Liver (tissue), 9 donors: Measurements from ENCODE around the gene ARHGEF33. TPM values are rescaled to one million over a fixed set of nuclear protein-coding genes. Genes with fewer than 3 reads are reported as not detected.

Source experiments
- DNase-seq: peaks from one replicate; pipeline ENCODE4 v3.0.0-alpha.2; 2017; ENCODE audit warnings: low spot score
- H3K27ac ChIP-seq, 2 donors: one replicate each; pipeline ENCODE4 v1.7.0; 2013; ENCODE audit warnings: inconsistent platforms in 2 of 2, low read length in 2 of 2, control low read depth in 1 of 2, low read depth in 1 of 2, mild to moderate bottlenecking in 1 of 2
- H3K27me3 ChIP-seq, 4 donors: one replicate each; pipeline versions ENCODE4 v1.6.1 to v1.7.0; 2013; ENCODE audit warnings: low read length in 3 of 4, inconsistent platforms in 1 of 4, mild to moderate bottlenecking in 1 of 4, moderate library complexity in 1 of 4; ENCODE audit not compliant: control insufficient read depth in 4 of 4, insufficient read depth in 4 of 4
- H3K36me3 ChIP-seq, 4 donors: one replicate each; pipeline versions ENCODE4 v1.6.1 to v1.7.0; 2013; ENCODE audit warnings: low read length in 3 of 4, mild to moderate bottlenecking in 3 of 4, low read depth in 1 of 4, moderate library complexity in 1 of 4; ENCODE audit not compliant: control insufficient read depth in 4 of 4, insufficient read depth in 3 of 4
- H3K4me1 ChIP-seq, 4 donors: one replicate each; pipeline versions ENCODE4 v1.6.1 to v1.7.0; 2013; ENCODE audit warnings: low read length in 3 of 4, mild to moderate bottlenecking in 3 of 4, moderate library complexity in 1 of 4; ENCODE audit not compliant: control insufficient read depth in 4 of 4, insufficient read depth in 4 of 4
- H3K4me3 ChIP-seq, 3 donors: one replicate each; pipeline versions ENCODE4 v1.6.1 to v1.7.0; 2013; ENCODE audit warnings: low read length in 3 of 3, control low read depth in 1 of 3, low read depth in 1 of 3, mild to moderate bottlenecking in 1 of 3
- H3K9ac ChIP-seq, 2 donors: one replicate each; pipeline ENCODE4 v1.7.0; 2013; ENCODE audit warnings: low read length in 2 of 2, mild to moderate bottlenecking in 2 of 2, moderate library complexity in 2 of 2, control low read depth in 1 of 2, low read depth in 1 of 2
- H3K9me3 ChIP-seq, 4 donors: one replicate each; pipeline versions ENCODE4 v1.6.1 to v1.7.0; 2013; ENCODE audit warnings: low read length in 3 of 4; ENCODE audit not compliant: control insufficient read depth in 4 of 4
- EGR1 ChIP-seq, 2 donors: IDR thresholded peaks; 2 replicates each; pipeline ENCODE4 v1.6.1; 2016 to 2018; ENCODE audit warnings: antibody characterized with exemption in 2 of 2, low read depth in 2 of 2
- FOXA2 ChIP-seq: IDR thresholded peaks from 2 replicates; pipeline ENCODE4 v1.6.1; 2016; ENCODE audit warnings: antibody characterized with exemption
- HNF4A ChIP-seq, 2 donors: conservative IDR thresholded peaks; 2 replicates each; pipeline ENCODE4 v1.6.1; 2016; ENCODE audit warnings: antibody characterized with exemption in 2 of 2, mild to moderate bottlenecking in 2 of 2
- HNF4G ChIP-seq: IDR thresholded peaks from 2 replicates; pipeline ENCODE4 v1.6.1; 2016; ENCODE audit warnings: antibody characterized with exemption
- JUND ChIP-seq, 2 donors: IDR thresholded peaks; 2 replicates each; pipeline ENCODE4 v1.6.1; 2016; ENCODE audit warnings: antibody characterized with exemption in 2 of 2
- MAX ChIP-seq: IDR thresholded peaks from 2 replicates; pipeline ENCODE4 v1.6.1; 2016; ENCODE audit warnings: antibody characterized with exemption
- NR2F2 ChIP-seq: IDR thresholded peaks from 2 replicates; pipeline ENCODE4 v1.6.1; 2016; ENCODE audit warnings: antibody characterized with exemption
- REST ChIP-seq: IDR thresholded peaks from 2 replicates; pipeline ENCODE4 v1.6.1; 2016; ENCODE audit warnings: antibody characterized with exemption, mild to moderate bottlenecking
- RXRA ChIP-seq, 2 donors: IDR thresholded peaks; 2 replicates each; pipeline ENCODE4 v1.6.1; 2017 to 2018; ENCODE audit warnings: antibody characterized with exemption in 2 of 2, mild to moderate bottlenecking in 1 of 2
- SP1 ChIP-seq: IDR thresholded peaks from 2 replicates; pipeline ENCODE4 v1.6.1; 2018; ENCODE audit warnings: antibody characterized with exemption, mild to moderate bottlenecking
- TAF1 ChIP-seq: conservative IDR thresholded peaks from 2 replicates; pipeline ENCODE4 v1.6.1; 2016; ENCODE audit warnings: antibody characterized with exemption, mild to moderate bottlenecking
- YY1 ChIP-seq: IDR thresholded peaks from 2 replicates; pipeline ENCODE4 v1.6.1; 2016; ENCODE audit warnings: antibody characterized with exemption, mild to moderate bottlenecking
- ZBTB33 ChIP-seq: IDR thresholded peaks from 2 replicates; pipeline ENCODE4 v1.6.1; 2016; ENCODE audit warnings: antibody characterized with exemption
- WGBS: extraction: QIAGEN DNeasy Blood & Tissue Kit; methylation state at CpG from one replicate; pipeline ENCODE4 v1.1.7; 2013; 5-methylcytosine and 5-hydroxymethylcytosine counted together
- polyA plus RNA-seq, 2 donors: library from polyadenylated mRNA; stranded (reverse) in 1 of 2; unstranded in 1 of 2; fragments of 200-250 nt in 1 of 2; fragments of >200 nt in 1 of 2; fragmentation: Nextera tagmentation in 1 of 2; extraction: Ambion mirVana in 1 of 2; gene quantifications; one replicate each; pipeline versions ENCODE4 v1.2.1 to v1.2.3, GENCODE V29; 2013 to 2015
- total RNA-seq, 2 donors: library from RNA; depleted of rRNA; stranded (reverse); fragments of >200 nt; gene quantifications; one replicate each; pipeline ENCODE4 v1.2.3, GENCODE V29; 2014
- TF ChIP-seq, protein P1 (sequence below): fragments of 150-350 bp; IDR thresholded peaks from 2 replicates; pipeline ENCODE4 v1.5.1; 2017; ENCODE audit warnings: improper control_type of control experiment, low read depth, low read length; ENCODE audit not compliant: missing input control
- TF ChIP-seq, protein P2 (sequence below): IDR thresholded peaks from 2 replicates; pipeline ENCODE4 v1.6.1; 2016; ENCODE audit warnings: antibody characterized with exemption
- donor health status: healthy.
- donor health status: healthy.
- donor health status: healthy.
- donor health status: healthy.
- donor health status: healthy.

Gene ARHGEF33
- total and polyA plus RNA-seq, 4 donors = 0.05 to 0.33 (median 0.08) TPM; not detected in 1

DNA sequence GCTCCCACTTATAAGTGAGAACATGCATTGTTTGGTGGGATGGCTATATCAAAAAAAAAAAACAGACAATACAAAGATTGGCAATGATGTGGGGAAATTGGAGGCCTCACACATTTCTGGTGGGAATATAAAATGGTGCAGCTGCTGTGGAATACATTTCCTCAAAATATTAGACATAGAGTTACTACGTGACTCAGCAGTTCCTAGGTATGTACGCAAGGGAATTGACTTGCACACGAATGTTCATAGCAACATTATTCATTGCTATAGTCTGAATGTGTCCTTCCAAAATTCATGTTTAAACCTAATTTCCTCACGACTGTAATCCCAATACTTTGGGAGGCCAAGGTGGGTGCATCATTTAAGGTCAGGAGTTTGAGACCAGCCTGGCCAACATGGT is 2.3 kb upstream of the ARHGEF33 start:
- H3K4me1 ChIP-seq = no peaks in the 10 kb centered on the region
- TF ChIP-seq REST (no peak), NR2F2 (no peak), ZBTB33 (no peak), TAF1 (no peak), FOXA2 (no peak), JUND (IDR thresholded peaks at IDR 0.05) (no peak), YY1 (no peak), RXRA (IDR thresholded peaks at IDR 0.05) (no peak), HNF4A (conservative IDR thresholded peaks at IDR 0.05) (no peak), SP1 (no peak), HNF4G (no peak), EGR1 (IDR thresholded peaks at IDR 0.05; ENCODE audit: low read depth in 2 of 2) (no peak)
- TF ChIP-seq, protein P1, sequence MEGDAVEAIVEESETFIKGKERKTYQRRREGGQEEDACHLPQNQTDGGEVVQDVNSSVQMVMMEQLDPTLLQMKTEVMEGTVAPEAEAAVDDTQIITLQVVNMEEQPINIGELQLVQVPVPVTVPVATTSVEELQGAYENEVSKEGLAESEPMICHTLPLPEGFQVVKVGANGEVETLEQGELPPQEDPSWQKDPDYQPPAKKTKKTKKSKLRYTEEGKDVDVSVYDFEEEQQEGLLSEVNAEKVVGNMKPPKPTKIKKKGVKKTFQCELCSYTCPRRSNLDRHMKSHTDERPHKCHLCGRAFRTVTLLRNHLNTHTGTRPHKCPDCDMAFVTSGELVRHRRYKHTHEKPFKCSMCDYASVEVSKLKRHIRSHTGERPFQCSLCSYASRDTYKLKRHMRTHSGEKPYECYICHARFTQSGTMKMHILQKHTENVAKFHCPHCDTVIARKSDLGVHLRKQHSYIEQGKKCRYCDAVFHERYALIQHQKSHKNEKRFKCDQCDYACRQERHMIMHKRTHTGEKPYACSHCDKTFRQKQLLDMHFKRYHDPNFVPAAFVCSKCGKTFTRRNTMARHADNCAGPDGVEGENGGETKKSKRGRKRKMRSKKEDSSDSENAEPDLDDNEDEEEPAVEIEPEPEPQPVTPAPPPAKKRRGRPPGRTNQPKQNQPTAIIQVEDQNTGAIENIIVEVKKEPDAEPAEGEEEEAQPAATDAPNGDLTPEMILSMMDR = no peak
- TF ChIP-seq, protein P2, sequence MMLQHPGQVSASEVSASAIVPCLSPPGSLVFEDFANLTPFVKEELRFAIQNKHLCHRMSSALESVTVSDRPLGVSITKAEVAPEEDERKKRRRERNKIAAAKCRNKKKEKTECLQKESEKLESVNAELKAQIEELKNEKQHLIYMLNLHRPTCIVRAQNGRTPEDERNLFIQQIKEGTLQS = no peak

GRCh38 chr2:38887902-38888554 is 1.6 kb upstream of the ARHGEF33 start:
- Histone ChIP-seq H3K36me3 (no peaks in the 10 kb centered on the region), H3K9ac (no peak overlapping the region), H3K4me1 (no peaks in the 10 kb centered on the region), H3K4me3 (no peak overlapping the region), H3K9me3 (no peaks in the 10 kb centered on the region), H3K27ac (no peak overlapping the region), H3K27me3 (no peaks in the 10 kb centered on the region)
- WGBS = 98% methylated on average over 1 of the region's 1 CpG
- no peak for DNase-seq
- TF ChIP-seq MAX (no peak), FOXA2 (no peak)

More for the DNA sequence above, 2.3 kb upstream of the ARHGEF33 start:
- DNase-seq = no peak
- 96% methylated on average over 4 of the region's 4 CpGs for WGBS
- no peak overlapping the region for H3K4me3 ChIP-seq
- H3K9ac ChIP-seq = no peak overlapping the region
- H3K27me3 ChIP-seq = no peaks in the 10 kb centered on the region
- no peak overlapping the region for H3K27ac ChIP-seq
- no peaks in the 10 kb centered on the region for H3K36me3 ChIP-seq
- H3K9me3 ChIP-seq = no peaks in the 10 kb centered on the region
